Hepatocyte (in vitro differentiated cells): Measurements from ENCODE around the gene ABCA10.

Experiments
- EZH2 ChIP-seq: fragments of 200-600 bp; sonication (generic); IDR thresholded peaks from 2 replicates; pipeline ENCODE4 v1.6.1; 2016; ENCODE audit warnings: antibody characterized with exemption, mild to moderate bottlenecking, borderline replicate concordance
- EZH2phosphoT487 ChIP-seq: fragments of 200-600 bp; sonication (generic); IDR thresholded peaks from one replicate; pipeline ENCODE4 v1.6.1; 2018; ENCODE audit warnings: antibody characterized with exemption, mild to moderate bottlenecking, low read depth, moderate library complexity; ENCODE audit not compliant: unreplicated experiment, severe bottlenecking
- TF ChIP-seq, protein P1 (sequence below): fragments of 200-600 bp; sonication (generic); IDR thresholded peaks from 2 replicates; pipeline ENCODE4 v1.5.1; 2016; ENCODE audit warnings: antibody characterized with exemption, mild to moderate bottlenecking; ENCODE audit not compliant: poor library complexity

DNA sequence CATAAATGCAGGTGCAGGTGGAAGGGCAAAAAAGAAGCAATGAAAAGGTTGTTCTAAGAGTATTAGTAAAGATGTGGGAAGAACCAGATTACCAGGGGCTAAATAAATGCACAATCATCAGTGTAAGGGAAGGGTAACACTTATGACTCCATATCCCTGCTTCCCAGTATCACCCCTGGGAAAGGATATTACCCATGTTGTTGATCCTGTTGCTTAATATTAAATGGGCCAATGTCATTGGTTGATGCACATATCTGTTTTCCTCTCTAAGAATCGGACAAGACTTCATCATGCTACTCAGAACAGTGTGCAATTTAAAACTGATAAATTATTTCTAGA lies 52.2 kb downstream of the ABCA10 start:
- TF ChIP-seq, protein P1, sequence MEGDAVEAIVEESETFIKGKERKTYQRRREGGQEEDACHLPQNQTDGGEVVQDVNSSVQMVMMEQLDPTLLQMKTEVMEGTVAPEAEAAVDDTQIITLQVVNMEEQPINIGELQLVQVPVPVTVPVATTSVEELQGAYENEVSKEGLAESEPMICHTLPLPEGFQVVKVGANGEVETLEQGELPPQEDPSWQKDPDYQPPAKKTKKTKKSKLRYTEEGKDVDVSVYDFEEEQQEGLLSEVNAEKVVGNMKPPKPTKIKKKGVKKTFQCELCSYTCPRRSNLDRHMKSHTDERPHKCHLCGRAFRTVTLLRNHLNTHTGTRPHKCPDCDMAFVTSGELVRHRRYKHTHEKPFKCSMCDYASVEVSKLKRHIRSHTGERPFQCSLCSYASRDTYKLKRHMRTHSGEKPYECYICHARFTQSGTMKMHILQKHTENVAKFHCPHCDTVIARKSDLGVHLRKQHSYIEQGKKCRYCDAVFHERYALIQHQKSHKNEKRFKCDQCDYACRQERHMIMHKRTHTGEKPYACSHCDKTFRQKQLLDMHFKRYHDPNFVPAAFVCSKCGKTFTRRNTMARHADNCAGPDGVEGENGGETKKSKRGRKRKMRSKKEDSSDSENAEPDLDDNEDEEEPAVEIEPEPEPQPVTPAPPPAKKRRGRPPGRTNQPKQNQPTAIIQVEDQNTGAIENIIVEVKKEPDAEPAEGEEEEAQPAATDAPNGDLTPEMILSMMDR = no peak
- TF ChIP-seq EZH2phosphoT487 (no peak), EZH2 (no peak)
